Measurements from ENCODE around the gene DNAAF1. TPM values are rescaled to one million over a fixed set of nuclear protein-coding genes. Genes with fewer than 3 reads are reported as not detected.
"Not testable (repeated sequence)": the region's sequence is repeated elsewhere in the genome, so short reads cannot be mapped to it uniquely, and the experiment has no call there.

The DNAAF1 gene
- total and polyA plus RNA-seq, 2 donors, result 0.85 TPM; not detected in 1

GRCh38 chr16:84115919-84116719 is 29.0 kb upstream of the DNAAF1 start:
- 1% methylated on average over 57 of the region's 57 CpGs for WGBS
- H3K27ac ChIP-seq (ENCODE audit: low read depth), result peak overlapping the region; percentile 68
- H3K4me3 ChIP-seq (ENCODE audit: low read depth, low read length), result peak overlapping the region; percentile 76
- no peaks in the 10 kb centered on the region for H3K36me3 ChIP-seq (ENCODE audit: insufficient read depth)
- H3K4me1 ChIP-seq (ENCODE audit: insufficient read depth), result no peaks in the 10 kb centered on the region
- DNase-seq (ENCODE audit: extremely low spot score), result no peak

GRCh38 chr16:84116720-84117493 is 28.2 kb upstream of the DNAAF1 start, which contains the start of gene MBTPS1:
Gene MBTPS1 (minus strand): TSS chr16:84116942. CDS start chr16:84101783, 15,159 bp downstream.
- peak within 1 kb of the TSS; percentile 76 for H3K4me3 ChIP-seq (ENCODE audit: low read depth, low read length)
- no peaks in the 10 kb centered on the region for H3K4me1 ChIP-seq (ENCODE audit: insufficient read depth)
- WGBS, result under 1% methylated on average over 94 of the region's 94 CpGs
- peak within 1 kb of the TSS; percentile 68 for H3K27ac ChIP-seq (ENCODE audit: low read depth)
- peak; percentile 91 for DNase-seq (ENCODE audit: extremely low spot score)
- H3K36me3 ChIP-seq (ENCODE audit: insufficient read depth), result no peaks in the 10 kb centered on the region

- 7% methylated on average over 12 of the region's 12 CpGs for WGBS
- Histone ChIP-seq H3K27ac (ENCODE audit: low read depth) (no peak overlapping the region), H3K4me1 (ENCODE audit: insufficient read depth) (no peaks in the 10 kb centered on the region), H3K36me3 (ENCODE audit: insufficient read depth) (no peaks in the 10 kb centered on the region), H3K4me3 (ENCODE audit: low read depth, low read length) (peak overlapping the region; percentile 76)
- DNase-seq (ENCODE audit: extremely low spot score), result no peak
Measured at GRCh38 chr16:84117494-84117843, 27.6 kb upstream of the DNAAF1 start.

GRCh38 chr16:84118315-84118714 is 26.8 kb upstream of the DNAAF1 start:
- H3K4me1 ChIP-seq (ENCODE audit: insufficient read depth); H3K4me3 ChIP-seq (ENCODE audit: low read depth, low read length); DNase-seq (ENCODE audit: extremely low spot score); H3K36me3 ChIP-seq (ENCODE audit: insufficient read depth); H3K27ac ChIP-seq (ENCODE audit: low read depth): not testable (repeated sequence)
- WGBS, result 87% methylated on average over 5 of the region's 5 CpGs

- no peak for DNase-seq (ENCODE audit: extremely low spot score)
- no peak overlapping the region for H3K27ac ChIP-seq (ENCODE audit: low read depth)
Measured at GRCh38 chr16:84119368-84119767, 25.7 kb upstream of the DNAAF1 start.

GRCh38 chr16:84120023-84120422 is 25.1 kb upstream of the DNAAF1 start:
- no peak for DNase-seq (ENCODE audit: extremely low spot score)
- H3K27ac ChIP-seq (ENCODE audit: low read depth), result no peak overlapping the region
- WGBS, result 70% methylated on average over 5 of the region's 5 CpGs
- H3K4me3 ChIP-seq (ENCODE audit: low read depth, low read length), result no peak overlapping the region
- H3K4me1 ChIP-seq (ENCODE audit: insufficient read depth), result no peaks in the 10 kb centered on the region
- H3K36me3 ChIP-seq (ENCODE audit: insufficient read depth), result no peaks in the 10 kb centered on the region

More at GRCh38 chr16:84119368-84119767, 25.7 kb upstream of the DNAAF1 start:
- WGBS, result 86% methylated on average over 13 of the region's 13 CpGs
- Histone ChIP-seq H3K4me3 (ENCODE audit: low read depth, low read length) (no peak overlapping the region), H3K4me1 (ENCODE audit: insufficient read depth) (no peaks in the 10 kb centered on the region), H3K36me3 (ENCODE audit: insufficient read depth) (no peaks in the 10 kb centered on the region)

GRCh38 chr16:84121007-84121406 is 24.1 kb upstream of the DNAAF1 start:
- H3K27ac ChIP-seq (ENCODE audit: low read depth), result no peak overlapping the region
- no peaks in the 10 kb centered on the region for H3K36me3 ChIP-seq (ENCODE audit: insufficient read depth)
- WGBS, result 91% methylated on average over 10 of the region's 10 CpGs
- no peak for DNase-seq (ENCODE audit: extremely low spot score)
- H3K4me3 ChIP-seq (ENCODE audit: low read depth, low read length), result no peak overlapping the region
- H3K4me1 ChIP-seq (ENCODE audit: insufficient read depth), result no peaks in the 10 kb centered on the region

- WGBS, result 92% methylated on average over 7 of the region's 7 CpGs
- Histone ChIP-seq H3K27ac (ENCODE audit: low read depth) (no peak overlapping the region), H3K4me3 (ENCODE audit: low read depth, low read length) (no peak overlapping the region), H3K4me1 (ENCODE audit: insufficient read depth) (no peaks in the 10 kb centered on the region), H3K36me3 (ENCODE audit: insufficient read depth) (no peaks in the 10 kb centered on the region)
- DNase-seq (ENCODE audit: extremely low spot score), result no peak
Measured at GRCh38 chr16:84124257-84125073, 20.6 kb upstream of the DNAAF1 start.

GRCh38 chr16:84131117-84131516 is 14.0 kb upstream of the DNAAF1 start:
- DNase-seq (ENCODE audit: extremely low spot score), result no peak
- WGBS, result 76% methylated on average over 5 of the region's 5 CpGs
- Histone ChIP-seq H3K36me3 (ENCODE audit: insufficient read depth) (no peaks in the 10 kb centered on the region), H3K27ac (ENCODE audit: low read depth) (no peak overlapping the region), H3K4me3 (ENCODE audit: low read depth, low read length) (no peak overlapping the region), H3K4me1 (ENCODE audit: insufficient read depth) (no peaks in the 10 kb centered on the region)

- H3K27ac ChIP-seq (ENCODE audit: low read depth), result no peak overlapping the region
- WGBS, result 90% methylated on average over 7 of the region's 7 CpGs
- no peak overlapping the region for H3K4me3 ChIP-seq (ENCODE audit: low read depth, low read length)
- no peaks in the 10 kb centered on the region for H3K36me3 ChIP-seq (ENCODE audit: insufficient read depth)
- no peaks in the 10 kb centered on the region for H3K4me1 ChIP-seq (ENCODE audit: insufficient read depth)
- no peak for DNase-seq (ENCODE audit: extremely low spot score)
Measured at GRCh38 chr16:84132527-84133285, 12.4 kb upstream of the DNAAF1 start.

- DNase-seq (ENCODE audit: extremely low spot score), result no peak
- 83% methylated on average over 11 of the region's 11 CpGs for WGBS
- H3K4me1 ChIP-seq (ENCODE audit: insufficient read depth), result no peaks in the 10 kb centered on the region
- no peak overlapping the region for H3K4me3 ChIP-seq (ENCODE audit: low read depth, low read length)
- H3K36me3 ChIP-seq (ENCODE audit: insufficient read depth), result no peaks in the 10 kb centered on the region
- no peak overlapping the region for H3K27ac ChIP-seq (ENCODE audit: low read depth)
Measured at GRCh38 chr16:84136331-84137125, 8.6 kb upstream of the DNAAF1 start.

GRCh38 chr16:84137287-84137686 is 7.8 kb upstream of the DNAAF1 start:
- Histone ChIP-seq H3K36me3 (ENCODE audit: insufficient read depth) (no peaks in the 10 kb centered on the region), H3K4me3 (ENCODE audit: low read depth, low read length) (no peak overlapping the region), H3K27ac (ENCODE audit: low read depth) (no peak overlapping the region), H3K4me1 (ENCODE audit: insufficient read depth) (no peaks in the 10 kb centered on the region)
- no peak for DNase-seq (ENCODE audit: extremely low spot score)
- 85% methylated on average over 8 of the region's 8 CpGs for WGBS

Measured in urinary bladder (tissue), 4 donors.